H1 (cell line): ENCODE data around the gene GRHL3. TPM values are rescaled to one million over a fixed set of nuclear protein-coding genes. Genes with fewer than 3 reads are reported as not detected.

Source experiments
- CTCF ChIA-PET: fragments of 300-600 bp; sonication (Branson Sonifier 250); formaldehyde crosslinking; loops from one replicate; lab custom pipeline; 2021; ENCODE audit not compliant: partially characterized antibody; lab: Charles Lee
- POLR2A ChIA-PET: fragments of 300-600 bp; sonication (Branson Sonifier 250); formaldehyde crosslinking; loops from one replicate; lab custom pipeline; 2021; ENCODE audit warnings: inconsistent platforms; ENCODE audit not compliant: partially characterized antibody; lab: Charles Lee
- DNase-seq, 2 experiments: peaks; one replicate each; pipeline versions ENCODE4 v3.0.0 to v3.0.0-alpha.2; 2010 to 2022; ENCODE audit warnings: low spot score in 2 of 2, low read depth in 1 of 2, mixed read lengths in 1 of 2
- FAIRE-seq: peaks from 2 replicates; lab custom pipeline; 2011; peaks lifted over from hg19 to GRCh38; lab: Jason Lieb, UNC
- H2AFZ ChIP-seq: 2 replicates; pipeline ENCODE4 v1.8.1; 2012; ENCODE audit warnings: low read length, inconsistent platforms
- H2AK5ac ChIP-seq: 2 replicates; pipeline ENCODE4 v1.6.1; 2013; ENCODE audit warnings: low read depth, low read length
- H2BK120ac ChIP-seq: replicated peaks from 2 replicates; pipeline ENCODE3; 2013; ENCODE audit warnings: low read depth, low read length, inconsistent platforms
- H2BK12ac ChIP-seq: 2 replicates; pipeline ENCODE4 v1.6.1; 2013; ENCODE audit warnings: low read depth, low read length
- H2BK15ac ChIP-seq: 2 replicates; pipeline ENCODE4 v1.6.1; 2013; ENCODE audit warnings: low read length
- H2BK20ac ChIP-seq: 2 replicates; pipeline ENCODE4 v1.6.1; 2013; ENCODE audit warnings: low read length
- H2BK5ac ChIP-seq: 2 replicates; pipeline ENCODE4 v1.6.1; 2013; ENCODE audit warnings: low read depth, low read length
- H3K14ac ChIP-seq: 2 replicates; pipeline ENCODE4 v1.6.1; 2013; ENCODE audit warnings: inconsistent platforms; ENCODE audit not compliant: insufficient read length
- H3K18ac ChIP-seq: 2 replicates; pipeline ENCODE4 v1.6.1; 2013; ENCODE audit warnings: low read length; ENCODE audit errors: extremely low read depth
- H3K23ac ChIP-seq: 2 replicates; pipeline ENCODE4 v1.6.1; 2013; ENCODE audit warnings: inconsistent platforms; ENCODE audit not compliant: insufficient read length
- H3K23me2 ChIP-seq: 2 replicates; pipeline ENCODE4 v1.6.1; 2013; ENCODE audit warnings: low read depth, low read length
- H3K27ac ChIP-seq: 2 replicates; pipeline ENCODE4 v1.6.1; 2011; ENCODE audit warnings: low read depth, low read length, inconsistent platforms
- H3K27me3 ChIP-seq, 4 experiments: replicated peaks in 1 of 4; 1 replicate in 1 of 4; 2 replicates in 3 of 4; pipeline versions ENCODE4 v1.6.1 to v1.8.1; 2011 to 2013; ENCODE audit warnings: low read length in 3 of 4, mild to moderate bottlenecking in 3 of 4, inconsistent platforms in 2 of 4, mixed read lengths in 2 of 4, moderate library complexity in 1 of 4; ENCODE audit not compliant: control insufficient read depth in 3 of 4, insufficient read depth in 3 of 4; ENCODE audit errors: extremely low read depth in 1 of 4
- H3K36me3 ChIP-seq, 4 experiments: 2 replicates each; pipeline versions ENCODE4 v1.6.1 to v1.8.1; 2011 to 2013; ENCODE audit warnings: mild to moderate bottlenecking in 4 of 4, low read length in 3 of 4, moderate library complexity in 2 of 4, control low read depth in 1 of 4, inconsistent platforms in 1 of 4; ENCODE audit not compliant: insufficient read depth in 4 of 4, control insufficient read depth in 2 of 4
- H3K4ac ChIP-seq: replicated peaks from 2 replicates; pipeline ENCODE3; 2013; ENCODE audit warnings: low read length, low read depth, mixed read lengths, inconsistent platforms; ENCODE audit not compliant: insufficient read length
- H3K4me1 ChIP-seq, 4 experiments: replicated peaks in 1 of 4; 1 replicate in 1 of 4; 2 replicates in 3 of 4; pipeline versions ENCODE4 v1.6.1 to v1.8.1; 2011 to 2013; ENCODE audit warnings: low read length in 3 of 4, inconsistent platforms in 2 of 4, mixed read lengths in 1 of 4; ENCODE audit not compliant: insufficient read depth in 4 of 4, control insufficient read depth in 3 of 4
- H3K4me2 ChIP-seq, 2 experiments: 2 replicates each; pipeline versions ENCODE4 v1.6.1 to v1.8.1; 2011 to 2013; ENCODE audit warnings: low read depth in 2 of 2, low read length in 2 of 2, control low read depth in 1 of 2, inconsistent platforms in 1 of 2, mild to moderate bottlenecking in 1 of 2; ENCODE audit not compliant: insufficient read depth in 1 of 2
- H3K4me3 ChIP-seq, 4 experiments: fragments of 200-600, 300-600 bp in 1 of 4; sonication (generic), shearing (Covaris generic), sonication (Bioruptor Twin) in 1 of 4; 2 replicates each; pipeline versions ENCODE4 v1.5.1 to v1.8.1; 2011 to 2016; ENCODE audit warnings: low read length in 4 of 4, low read depth in 3 of 4, control low read depth in 2 of 4, inconsistent platforms in 2 of 4, mild to moderate bottlenecking in 2 of 4, mixed read lengths in 1 of 4, moderate library complexity in 1 of 4; ENCODE audit not compliant: insufficient read depth in 2 of 4; ENCODE audit errors: extremely low read depth in 1 of 4
- H3K56ac ChIP-seq: replicated peaks from 2 replicates; pipeline ENCODE3; 2013; ENCODE audit warnings: low read depth, mild to moderate bottlenecking, mixed read lengths, low read length, inconsistent platforms; ENCODE audit not compliant: insufficient read length
- H3K79me1 ChIP-seq: 2 replicates; pipeline ENCODE4 v1.6.1; 2013; ENCODE audit warnings: low read depth, low read length, control low read depth
- H3K79me2 ChIP-seq, 2 experiments: 2 replicates each; pipeline versions ENCODE4 v1.6.1 to v1.8.1; 2012 to 2013; ENCODE audit warnings: low read length in 2 of 2, mild to moderate bottlenecking in 2 of 2, inconsistent platforms in 1 of 2; ENCODE audit not compliant: insufficient read depth in 2 of 2, control insufficient read depth in 1 of 2
- H3K9ac ChIP-seq, 4 experiments: replicated peaks in 1 of 4; 1 replicate in 1 of 4; 2 replicates in 3 of 4; pipeline versions ENCODE4 v1.6.1 to v1.8.1; 2011 to 2013; ENCODE audit warnings: low read depth in 3 of 4, low read length in 3 of 4, control low read depth in 2 of 4, mild to moderate bottlenecking in 2 of 4, moderate library complexity in 2 of 4, inconsistent platforms in 1 of 4; ENCODE audit errors: extremely low read depth in 1 of 4
- H3K9me3 ChIP-seq, 2 experiments: 2 replicates each; pipeline versions ENCODE4 v1.6.1 to v1.8.1; 2012 to 2013; ENCODE audit warnings: mild to moderate bottlenecking in 2 of 2, moderate library complexity in 2 of 2, control low read depth in 1 of 2, inconsistent platforms in 1 of 2, low read depth in 1 of 2, low read length in 1 of 2, mixed read lengths in 1 of 2; ENCODE audit not compliant: insufficient read depth in 2 of 2
- H4K20me1 ChIP-seq, 2 experiments: replicated peaks in 1 of 2; 2 replicates each; pipeline versions ENCODE3 to v1.8.1; 2011 to 2013; ENCODE audit warnings: inconsistent platforms in 2 of 2, low read length in 2 of 2, mild to moderate bottlenecking in 1 of 2; ENCODE audit not compliant: insufficient read depth in 2 of 2, control insufficient read depth in 1 of 2
- H4K5ac ChIP-seq: 2 replicates; pipeline ENCODE4 v1.6.1; 2013; ENCODE audit warnings: low read length, low read depth, mixed read lengths, inconsistent platforms; ENCODE audit not compliant: insufficient read length
- H4K8ac ChIP-seq: 2 replicates; pipeline ENCODE4 v1.8.0; 2013; ENCODE audit warnings: mild to moderate bottlenecking, moderate library complexity, low read length, inconsistent platforms; ENCODE audit not compliant: insufficient read depth; ENCODE audit errors: extremely low read depth
- H4K91ac ChIP-seq: replicated peaks from 2 replicates; pipeline ENCODE3; 2013; ENCODE audit warnings: low read length, mixed read lengths, inconsistent platforms; ENCODE audit not compliant: insufficient read length
- ASH2L ChIP-seq: fragments of 200-600, 300-600 bp; sonication (generic); IDR thresholded peaks from one replicate; pipeline ENCODE4 v1.7.1; 2017; ENCODE audit warnings: low read length
- CHD2 ChIP-seq: IDR thresholded peaks from 2 replicates; pipeline ENCODE4 v1.6.1; 2012; ENCODE audit warnings: low read length, improper control_type of control experiment
- E2F6 ChIP-seq: IDR thresholded peaks from 2 replicates; pipeline ENCODE4 v1.6.1; 2012; ENCODE audit warnings: inconsistent platforms
- EZH2 ChIP-seq: fragments of 200-600 bp; sonication (generic); IDR thresholded peaks from 2 replicates; pipeline ENCODE4 v1.7.1; 2012; ENCODE audit warnings: low read depth, mild to moderate bottlenecking, moderate library complexity, low read length, inconsistent platforms; ENCODE audit not compliant: severe bottlenecking
- FOSL1 ChIP-seq: IDR thresholded peaks from 2 replicates; pipeline ENCODE4 v1.6.1; 2011; ENCODE audit warnings: mild to moderate bottlenecking, low read depth, low read length, moderate library complexity; ENCODE audit not compliant: insufficient read depth
- JUN ChIP-seq: IDR thresholded peaks from 2 replicates; pipeline ENCODE4 v1.6.1; 2011; ENCODE audit warnings: low read depth, mild to moderate bottlenecking, improper control_type of control experiment, low read length
- KDM1A ChIP-seq: fragments of 200-600, 300-600 bp; sonication (generic); IDR thresholded peaks from 2 replicates; pipeline ENCODE4 v1.7.1; 2016; ENCODE audit warnings: mild to moderate bottlenecking, low read length, borderline replicate concordance
- NANOG ChIP-seq: IDR thresholded peaks from 2 replicates; pipeline ENCODE4 v1.6.1; 2011; ENCODE audit warnings: low read length, low read depth, mild to moderate bottlenecking, inconsistent platforms; ENCODE audit not compliant: insufficient read depth, poor library complexity, severe bottlenecking
- POU5F1 ChIP-seq: IDR thresholded peaks from 2 replicates; pipeline ENCODE4 v1.6.1; 2011; ENCODE audit warnings: low read depth, mild to moderate bottlenecking, low read length, moderate library complexity
- RNF2 ChIP-seq: fragments of 200-900, 300-1000 bp; sonication (generic); IDR thresholded peaks from 2 replicates; pipeline ENCODE4 v1.7.1; 2016; ENCODE audit warnings: borderline replicate concordance, low read depth, mild to moderate bottlenecking, antibody characterized with exemption, low read length; ENCODE audit not compliant: poor library complexity, severe bottlenecking; ENCODE audit errors: missing control alignments
- RXRA ChIP-seq: IDR thresholded peaks from 2 replicates; pipeline ENCODE4 v1.6.1; 2011; ENCODE audit warnings: low read depth, mild to moderate bottlenecking, low read length, moderate library complexity; ENCODE audit not compliant: insufficient read depth
- SIX5 ChIP-seq: IDR thresholded peaks from 2 replicates; pipeline ENCODE4 v1.6.1; 2011; ENCODE audit warnings: mild to moderate bottlenecking, low read depth, low read length
- SP2 ChIP-seq: IDR thresholded peaks from 2 replicates; pipeline ENCODE4 v1.6.1; 2012; ENCODE audit warnings: mild to moderate bottlenecking, low read length, inconsistent platforms
- SRF ChIP-seq: IDR thresholded peaks from 2 replicates; pipeline ENCODE4 v1.6.1; 2011; ENCODE audit warnings: mild to moderate bottlenecking, low read depth, low read length, moderate library complexity
- WGBS, 2 experiments: shearing (Covaris generic) in 1 of 2; methylation state at CpG; one replicate each; pipeline versions ENCODE4 v1.1.6 to v1.1.7; 2013 to 2015; ENCODE audit warnings: low lambda C conversion rate in 2 of 2, mixed read lengths in 2 of 2, inconsistent platforms in 1 of 2, low coverage in 1 of 2, missing lambda C conversion rate in 1 of 2; ENCODE audit not compliant: insufficient replicate concordance in 2 of 2, insufficient coverage in 1 of 2, insufficient read length in 1 of 2; ENCODE audit errors: extremely low coverage in 1 of 2, missing lambda C conversion rate in 1 of 2; 5-methylcytosine and 5-hydroxymethylcytosine counted together
- polyA plus RNA-seq, 7 experiments: library from polyadenylated mRNA; depleted of rRNA in 3 of 7; stranded (reverse) in 5 of 7; unstranded in 2 of 7; fragments of >200 nt in 5 of 7; fragments of 200-250 nt in 2 of 7; gene quantifications; 1 replicate in 5 of 7; 2 replicates in 1 of 7; 4 replicates in 1 of 7; pipeline versions ENCODE4 v1.2.1 to v1.2.3, GENCODE V29; 2011 to 2013; ENCODE audit warnings: missing spikeins in 2 of 7, mixed read lengths in 2 of 7
- total RNA-seq: library from RNA; stranded (reverse); fragmentation: NEBNext Ultra II Directional; extraction: Animal tissue kit (Norgen Biotek cat#: 25700); gene quantifications from 2 replicates; pipeline ENCODE4 v1.2.1, GENCODE V29; 2021

Gene GRHL3
- total and polyA plus RNA-seq, 2 of the 8 experiments (the other 6 are each of a cell fraction or from before 2014, with no cell fraction given) = 0.80 to 1.8 TPM

GRCh38 chr1:24282491-24282890 lies 36.7 kb upstream of the GRHL3 start:
- Histone ChIP-seq H3K27ac (no peak overlapping the region), H4K8ac (no peak overlapping the region), H2AK5ac (no peak overlapping the region), H3K4me3 (no peak overlapping the region), H3K56ac (no peak overlapping the region), H3K27me3 (0 out of 7 replicates have a peak, but pooled peaks cover 0 to 3% (median 0%) of the 10 kb centered on the region in 4 experiments), H2BK5ac (no peak overlapping the region), H3K79me1 (no peaks in the 10 kb centered on the region), H4K91ac (no peak overlapping the region), H3K9me3 (no peaks in the 10 kb centered on the region), H2BK15ac (no peak overlapping the region), H3K23ac (no peak overlapping the region), H3K9ac (no peak overlapping the region), H2BK20ac (no peak overlapping the region), H2BK120ac (no peak overlapping the region), H3K4me1 (peaks cover 3 to 10% (median 7%) of the 10 kb centered on the region in 4 experiments; a peak in 6 of 7 replicates), H3K23me2 (no peaks in the 10 kb centered on the region; the same call in 1 of the 2 replicates), H3K36me3 (no peaks in the 10 kb centered on the region), H2AFZ (no peak overlapping the region), H3K14ac (no peak overlapping the region), H3K4ac (no peak overlapping the region), H3K4me2 (no peak overlapping the region), H3K18ac (no peak overlapping the region), H4K20me1 (no peaks in the 10 kb centered on the region), H4K5ac (no peak overlapping the region), H2BK12ac (no peak overlapping the region), H3K79me2 (no peaks in the 10 kb centered on the region)
- no peak for DNase-seq
- no peak for FAIRE-seq
- 88% methylated on average over 1 of the region's 1 CpG; no CpG with 5 or more reads in 1 of the 2 experiments for WGBS, 2 experiments
- POLR2A ChIA-PET = no interaction called here
- CTCF ChIA-PET = interaction anchor here (1.6 kb wide), 1 partner anchor 27 kb away, joined by 3 read pairs; no protein-coding TSS in a partner anchor
- TF ChIP-seq SP2 (no peak), SRF (no peak), NANOG (no peak), SIX5 (no peak), JUN (no peak), FOSL1 (no peak), E2F6 (no peak), RNF2 (no peak), POU5F1 (no peak), EZH2 (no peak), RXRA (no peak), CHD2 (no peak), KDM1A (no peak), ASH2L (no peak)
